Endothelial cell (in vitro differentiated cells): ENCODE results near the gene PTPN5. TPM values are rescaled to one million over a fixed set of nuclear protein-coding genes. Genes with fewer than 3 reads are reported as not detected.

ENCODE experiments used
- DNase-seq: peaks from one replicate; pipeline ENCODE4 v3.0.0; 2021; ENCODE audit warnings: low spot score
- H3K27ac Mint-ChIP-seq: one replicate; pipeline ENCODE4 v1.8.0; 2021; ENCODE audit warnings: mixed read lengths, inconsistent platforms; ENCODE audit not compliant: unreplicated experiment
- H3K27me3 Mint-ChIP-seq: one replicate; pipeline ENCODE4 v1.8.0; 2021; ENCODE audit warnings: mild to moderate bottlenecking, moderate library complexity, mixed read lengths, inconsistent platforms; ENCODE audit not compliant: unreplicated experiment
- H3K36me3 Mint-ChIP-seq: one replicate; pipeline ENCODE4 v1.8.0; 2021; ENCODE audit warnings: mild to moderate bottlenecking, low read depth, mixed read lengths, inconsistent platforms; ENCODE audit not compliant: unreplicated experiment
- H3K4me1 Mint-ChIP-seq: one replicate; pipeline ENCODE4 v1.8.0; 2021; ENCODE audit warnings: mild to moderate bottlenecking, mixed read lengths, inconsistent platforms; ENCODE audit not compliant: unreplicated experiment
- H3K4me3 Mint-ChIP-seq: one replicate; pipeline ENCODE4 v1.8.0; 2021; ENCODE audit warnings: mild to moderate bottlenecking, mixed read lengths, inconsistent platforms; ENCODE audit not compliant: unreplicated experiment
- H3K9me3 Mint-ChIP-seq: one replicate; pipeline ENCODE4 v1.8.0; 2021; ENCODE audit warnings: mixed read lengths, inconsistent platforms; ENCODE audit not compliant: unreplicated experiment
- CTCF ChIP-seq: fragments of 200-600 bp; sonication (generic); IDR thresholded peaks from one replicate; pipeline ENCODE4 v1.5.0; 2021; ENCODE audit warnings: antibody characterized with exemption; ENCODE audit not compliant: unreplicated experiment
- total RNA-seq: library from RNA; stranded (reverse); fragmentation: NEBNext Ultra II Directional; extraction: Animal tissue kit (Norgen Biotek cat#: 25700); gene quantifications from one replicate; pipeline ENCODE4 v1.2.1, GENCODE V29; 2021; ENCODE audit not compliant: unreplicated experiment

PTPN5 gene
- total RNA-seq, 1 donor from 2014 or later: 16.4 TPM

- DNase-seq: no peak
- H3K4me1 Mint-ChIP-seq: no peaks in the 10 kb centered on the region
- peak overlapping the region; percentile 38 for H3K27ac Mint-ChIP-seq
- H3K4me3 Mint-ChIP-seq: no peak overlapping the region
- peaks cover 14% of the 10 kb centered on the region for H3K27me3 Mint-ChIP-seq
- H3K36me3 Mint-ChIP-seq: peaks cover 14% of the 10 kb centered on the region
- TF ChIP-seq CTCF: no peak
- no peaks in the 10 kb centered on the region for H3K9me3 Mint-ChIP-seq
Observed at GRCh38 chr11:18769802-18770456, 21.7 kb downstream of the PTPN5 start.

DNA sequence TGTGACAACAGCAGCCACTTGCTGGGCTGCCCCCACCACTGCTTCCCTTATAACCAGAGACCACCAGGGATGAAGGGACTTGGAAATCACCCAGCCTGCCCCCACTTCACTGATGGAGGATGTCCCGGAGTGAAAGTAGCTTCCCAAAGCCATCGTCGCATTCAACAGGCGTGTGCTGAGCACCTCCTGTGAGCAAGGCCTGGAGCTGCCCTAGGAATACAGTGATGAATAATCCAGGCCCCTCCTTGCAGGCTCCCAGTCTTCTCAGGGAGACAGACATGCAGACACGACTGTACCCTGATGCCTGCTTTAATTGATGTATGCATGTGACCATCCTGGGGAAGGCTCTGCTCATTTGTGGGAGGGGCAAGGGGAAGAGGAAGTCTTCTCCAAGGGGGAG is 22.6 kb downstream of the PTPN5 start:
- TF ChIP-seq CTCF: no peak
- Mint-ChIP-seq H3K36me3 (peaks cover 14% of the 10 kb centered on the region), H3K27ac (no peak overlapping the region), H3K4me1 (no peaks in the 10 kb centered on the region), H3K27me3 (peaks cover 12% of the 10 kb centered on the region), H3K4me3 (no peak overlapping the region), H3K9me3 (no peaks in the 10 kb centered on the region)
- DNase-seq: no peak

DNA sequence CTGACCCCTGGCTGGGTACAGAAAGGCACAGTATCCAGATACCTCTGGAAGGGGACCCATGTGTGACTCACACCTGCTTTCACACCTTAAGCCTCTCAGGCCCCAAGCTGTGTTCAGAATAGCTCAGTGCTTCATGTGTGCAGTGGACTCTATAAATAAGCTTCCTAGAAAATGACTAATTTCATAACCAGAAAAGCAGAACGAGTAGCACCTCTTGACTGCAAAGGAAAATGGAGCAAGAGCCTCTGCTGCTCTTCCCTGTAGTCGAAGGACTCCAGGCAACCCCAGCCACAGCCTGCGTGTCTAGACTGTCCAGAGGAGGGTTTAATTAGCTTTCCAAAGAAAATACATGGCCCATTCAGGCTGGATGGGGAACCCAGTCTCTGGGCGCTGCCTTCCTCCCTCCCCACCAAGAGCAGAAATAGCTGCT is 23.1 kb downstream of the PTPN5 start:
- no peak overlapping the region for H3K4me3 Mint-ChIP-seq
- H3K27me3 Mint-ChIP-seq: peaks cover 11% of the 10 kb centered on the region
- no peaks in the 10 kb centered on the region for H3K9me3 Mint-ChIP-seq
- TF ChIP-seq CTCF: no peak
- no peak for DNase-seq
- H3K4me1 Mint-ChIP-seq: no peaks in the 10 kb centered on the region
- no peak overlapping the region for H3K27ac Mint-ChIP-seq
- H3K36me3 Mint-ChIP-seq: peaks cover 14% of the 10 kb centered on the region

DNA sequence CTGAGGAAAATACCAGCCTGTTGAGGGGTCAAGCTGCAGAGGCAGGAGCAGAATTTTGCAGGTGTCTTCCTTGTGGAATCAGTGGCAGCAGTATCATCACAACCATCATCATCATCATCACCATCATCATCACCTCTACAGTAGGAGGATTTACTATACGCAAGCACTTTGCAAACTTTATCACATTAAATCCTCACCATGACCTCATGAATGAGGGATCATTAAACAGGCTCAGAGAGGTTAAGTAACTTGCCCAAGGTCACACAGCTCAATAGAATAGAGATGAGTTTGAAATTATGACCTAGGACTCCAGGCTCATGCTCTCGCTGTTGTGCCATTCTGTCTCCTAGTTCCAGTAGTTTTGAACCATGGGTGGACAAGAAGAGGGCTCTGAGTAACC is 25.6 kb downstream of the PTPN5 start:
- H3K9me3 Mint-ChIP-seq: no peaks in the 10 kb centered on the region
- DNase-seq: no peak
- H3K27ac Mint-ChIP-seq: no peak overlapping the region
- peaks cover 6% of the 10 kb centered on the region for H3K36me3 Mint-ChIP-seq
- H3K4me3 Mint-ChIP-seq: no peak overlapping the region
- no peaks in the 10 kb centered on the region for H3K4me1 Mint-ChIP-seq
- TF ChIP-seq CTCF: no peak
- H3K27me3 Mint-ChIP-seq: peaks cover 2% of the 10 kb centered on the region

GRCh38 chr11:18765554-18765953 is 26.0 kb downstream of the PTPN5 start:
- no peak for DNase-seq
- TF ChIP-seq CTCF: no peak
- H3K36me3 Mint-ChIP-seq: peaks cover 6% of the 10 kb centered on the region
- no peak overlapping the region for H3K27ac Mint-ChIP-seq
- no peak overlapping the region for H3K4me3 Mint-ChIP-seq
- no peaks in the 10 kb centered on the region for H3K4me1 Mint-ChIP-seq
- peaks cover 3% of the 10 kb centered on the region for H3K27me3 Mint-ChIP-seq
- no peaks in the 10 kb centered on the region for H3K9me3 Mint-ChIP-seq
